H1 (cell line): ENCODE results near the gene SEPTIN5. TPM values are rescaled to one million over a fixed set of nuclear protein-coding genes. Genes with fewer than 3 reads are reported as not detected.
A peak's percentile ranks its signal among the peaks of the same experiment; 100 is the strongest.

Source experiments
- CBX5 ChIP-seq: fragments of 300-800, 300-1000 bp; sonication (generic); IDR thresholded peaks from 2 replicates; pipeline ENCODE4 v1.7.1; 2016; ENCODE audit warnings: antibody characterized with exemption, low read length, low read depth
- CREB1 ChIP-seq: IDR thresholded peaks from 2 replicates; pipeline ENCODE4 v1.6.1; 2012; ENCODE audit warnings: inconsistent platforms
- FOSL1 ChIP-seq: IDR thresholded peaks from 2 replicates; pipeline ENCODE4 v1.6.1; 2011; ENCODE audit warnings: mild to moderate bottlenecking, low read depth, low read length, moderate library complexity; ENCODE audit not compliant: insufficient read depth
- GABPA ChIP-seq: IDR thresholded peaks from 2 replicates; pipeline ENCODE4 v1.6.1; 2011; ENCODE audit warnings: mild to moderate bottlenecking, low read length, moderate library complexity, borderline replicate concordance; ENCODE audit not compliant: insufficient read depth
- GTF2F1 ChIP-seq: IDR thresholded peaks from 2 replicates; pipeline ENCODE4 v1.6.1; 2012; ENCODE audit warnings: low read depth, low read length, improper control_type of control experiment, borderline replicate concordance
- HDAC2 ChIP-seq, 2 experiments: fragments of 300-600 bp in 1 of 2; sonication (generic) in 1 of 2; IDR thresholded peaks; 2 replicates each; pipeline ENCODE4 v1.6.1; 2011 to 2012; ENCODE audit warnings: low read depth in 2 of 2, low read length in 2 of 2, mild to moderate bottlenecking in 2 of 2, moderate library complexity in 2 of 2, borderline replicate concordance in 1 of 2, inconsistent platforms in 1 of 2
- POLR2AphosphoS5 ChIP-seq: IDR thresholded peaks from 2 replicates; pipeline ENCODE4 v1.6.1; 2011; ENCODE audit warnings: low read depth, low read length
- SP1 ChIP-seq: IDR thresholded peaks from 2 replicates; pipeline ENCODE4 v1.6.1; 2011; ENCODE audit warnings: low read depth, low read length
- TAF7 ChIP-seq: optimal IDR thresholded peaks from 2 replicates; pipeline ENCODE3; 2011; ENCODE audit warnings: low read depth, mild to moderate bottlenecking, inconsistent platforms, low read length, moderate library complexity, borderline replicate concordance
- polyA plus RNA-seq, 7 experiments: library from polyadenylated mRNA; depleted of rRNA in 3 of 7; stranded (reverse) in 5 of 7; unstranded in 2 of 7; fragments of >200 nt in 5 of 7; fragments of 200-250 nt in 2 of 7; gene quantifications; 1 replicate in 5 of 7; 2 replicates in 1 of 7; 4 replicates in 1 of 7; pipeline versions ENCODE4 v1.2.1 to v1.2.3, GENCODE V29; 2011 to 2013; ENCODE audit warnings: missing spikeins in 2 of 7, mixed read lengths in 2 of 7
- total RNA-seq: library from RNA; stranded (reverse); fragmentation: NEBNext Ultra II Directional; extraction: Animal tissue kit (Norgen Biotek cat#: 25700); gene quantifications from 2 replicates; pipeline ENCODE4 v1.2.1, GENCODE V29; 2021
- TF ChIP-seq, protein P1 (sequence below): fragments of 300-600 bp; sonication (generic); IDR thresholded peaks from 2 replicates; pipeline ENCODE4 v1.7.1; 2012; ENCODE audit warnings: low read length, moderate library complexity, mild to moderate bottlenecking, inconsistent platforms; ENCODE audit not compliant: insufficient replicate concordance

The SEPTIN5 gene
- total and polyA plus RNA-seq, 2 of the 8 experiments (the other 6 are each of a cell fraction or from before 2014, with no cell fraction given) = 6.0 to 8.6 TPM

DNA sequence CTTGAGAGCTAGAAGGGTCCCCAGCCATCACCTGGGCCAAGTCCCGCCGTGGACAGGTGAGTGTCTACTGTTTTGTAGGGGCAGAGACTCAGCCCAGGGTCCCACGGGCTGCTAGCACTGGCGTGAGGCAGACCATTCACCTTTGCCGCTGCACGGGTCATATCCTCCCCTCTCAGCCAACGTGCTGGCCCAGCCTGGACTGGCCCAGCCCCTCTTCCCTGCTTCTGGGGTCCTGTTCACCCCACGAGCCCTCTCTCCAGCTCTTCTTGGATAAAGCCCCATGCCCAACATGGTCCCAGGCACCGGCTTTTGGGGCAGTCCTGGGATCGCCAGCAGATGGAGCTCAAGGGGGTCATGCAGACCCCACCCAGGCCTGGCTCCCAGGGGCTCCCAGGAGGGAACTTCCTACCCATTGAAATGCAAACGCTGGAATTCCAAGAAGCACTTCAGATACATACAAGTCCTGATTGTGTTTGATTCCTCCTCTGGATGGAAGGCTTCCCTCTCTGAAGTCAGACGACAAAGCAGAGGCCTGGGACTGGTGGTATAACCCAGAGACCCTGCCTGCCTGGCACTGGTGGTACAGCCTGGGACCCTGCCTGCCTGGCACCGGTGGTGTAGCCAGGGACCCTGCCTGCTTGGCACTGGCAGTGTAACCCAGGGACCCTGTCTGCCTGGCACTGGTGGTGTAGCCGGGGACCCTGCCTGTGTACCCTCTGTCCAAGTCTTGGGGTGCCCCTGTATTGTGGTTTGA, 8.9 kb upstream of the SEPTIN5 start (continued):
- TF ChIP-seq, protein P1, sequence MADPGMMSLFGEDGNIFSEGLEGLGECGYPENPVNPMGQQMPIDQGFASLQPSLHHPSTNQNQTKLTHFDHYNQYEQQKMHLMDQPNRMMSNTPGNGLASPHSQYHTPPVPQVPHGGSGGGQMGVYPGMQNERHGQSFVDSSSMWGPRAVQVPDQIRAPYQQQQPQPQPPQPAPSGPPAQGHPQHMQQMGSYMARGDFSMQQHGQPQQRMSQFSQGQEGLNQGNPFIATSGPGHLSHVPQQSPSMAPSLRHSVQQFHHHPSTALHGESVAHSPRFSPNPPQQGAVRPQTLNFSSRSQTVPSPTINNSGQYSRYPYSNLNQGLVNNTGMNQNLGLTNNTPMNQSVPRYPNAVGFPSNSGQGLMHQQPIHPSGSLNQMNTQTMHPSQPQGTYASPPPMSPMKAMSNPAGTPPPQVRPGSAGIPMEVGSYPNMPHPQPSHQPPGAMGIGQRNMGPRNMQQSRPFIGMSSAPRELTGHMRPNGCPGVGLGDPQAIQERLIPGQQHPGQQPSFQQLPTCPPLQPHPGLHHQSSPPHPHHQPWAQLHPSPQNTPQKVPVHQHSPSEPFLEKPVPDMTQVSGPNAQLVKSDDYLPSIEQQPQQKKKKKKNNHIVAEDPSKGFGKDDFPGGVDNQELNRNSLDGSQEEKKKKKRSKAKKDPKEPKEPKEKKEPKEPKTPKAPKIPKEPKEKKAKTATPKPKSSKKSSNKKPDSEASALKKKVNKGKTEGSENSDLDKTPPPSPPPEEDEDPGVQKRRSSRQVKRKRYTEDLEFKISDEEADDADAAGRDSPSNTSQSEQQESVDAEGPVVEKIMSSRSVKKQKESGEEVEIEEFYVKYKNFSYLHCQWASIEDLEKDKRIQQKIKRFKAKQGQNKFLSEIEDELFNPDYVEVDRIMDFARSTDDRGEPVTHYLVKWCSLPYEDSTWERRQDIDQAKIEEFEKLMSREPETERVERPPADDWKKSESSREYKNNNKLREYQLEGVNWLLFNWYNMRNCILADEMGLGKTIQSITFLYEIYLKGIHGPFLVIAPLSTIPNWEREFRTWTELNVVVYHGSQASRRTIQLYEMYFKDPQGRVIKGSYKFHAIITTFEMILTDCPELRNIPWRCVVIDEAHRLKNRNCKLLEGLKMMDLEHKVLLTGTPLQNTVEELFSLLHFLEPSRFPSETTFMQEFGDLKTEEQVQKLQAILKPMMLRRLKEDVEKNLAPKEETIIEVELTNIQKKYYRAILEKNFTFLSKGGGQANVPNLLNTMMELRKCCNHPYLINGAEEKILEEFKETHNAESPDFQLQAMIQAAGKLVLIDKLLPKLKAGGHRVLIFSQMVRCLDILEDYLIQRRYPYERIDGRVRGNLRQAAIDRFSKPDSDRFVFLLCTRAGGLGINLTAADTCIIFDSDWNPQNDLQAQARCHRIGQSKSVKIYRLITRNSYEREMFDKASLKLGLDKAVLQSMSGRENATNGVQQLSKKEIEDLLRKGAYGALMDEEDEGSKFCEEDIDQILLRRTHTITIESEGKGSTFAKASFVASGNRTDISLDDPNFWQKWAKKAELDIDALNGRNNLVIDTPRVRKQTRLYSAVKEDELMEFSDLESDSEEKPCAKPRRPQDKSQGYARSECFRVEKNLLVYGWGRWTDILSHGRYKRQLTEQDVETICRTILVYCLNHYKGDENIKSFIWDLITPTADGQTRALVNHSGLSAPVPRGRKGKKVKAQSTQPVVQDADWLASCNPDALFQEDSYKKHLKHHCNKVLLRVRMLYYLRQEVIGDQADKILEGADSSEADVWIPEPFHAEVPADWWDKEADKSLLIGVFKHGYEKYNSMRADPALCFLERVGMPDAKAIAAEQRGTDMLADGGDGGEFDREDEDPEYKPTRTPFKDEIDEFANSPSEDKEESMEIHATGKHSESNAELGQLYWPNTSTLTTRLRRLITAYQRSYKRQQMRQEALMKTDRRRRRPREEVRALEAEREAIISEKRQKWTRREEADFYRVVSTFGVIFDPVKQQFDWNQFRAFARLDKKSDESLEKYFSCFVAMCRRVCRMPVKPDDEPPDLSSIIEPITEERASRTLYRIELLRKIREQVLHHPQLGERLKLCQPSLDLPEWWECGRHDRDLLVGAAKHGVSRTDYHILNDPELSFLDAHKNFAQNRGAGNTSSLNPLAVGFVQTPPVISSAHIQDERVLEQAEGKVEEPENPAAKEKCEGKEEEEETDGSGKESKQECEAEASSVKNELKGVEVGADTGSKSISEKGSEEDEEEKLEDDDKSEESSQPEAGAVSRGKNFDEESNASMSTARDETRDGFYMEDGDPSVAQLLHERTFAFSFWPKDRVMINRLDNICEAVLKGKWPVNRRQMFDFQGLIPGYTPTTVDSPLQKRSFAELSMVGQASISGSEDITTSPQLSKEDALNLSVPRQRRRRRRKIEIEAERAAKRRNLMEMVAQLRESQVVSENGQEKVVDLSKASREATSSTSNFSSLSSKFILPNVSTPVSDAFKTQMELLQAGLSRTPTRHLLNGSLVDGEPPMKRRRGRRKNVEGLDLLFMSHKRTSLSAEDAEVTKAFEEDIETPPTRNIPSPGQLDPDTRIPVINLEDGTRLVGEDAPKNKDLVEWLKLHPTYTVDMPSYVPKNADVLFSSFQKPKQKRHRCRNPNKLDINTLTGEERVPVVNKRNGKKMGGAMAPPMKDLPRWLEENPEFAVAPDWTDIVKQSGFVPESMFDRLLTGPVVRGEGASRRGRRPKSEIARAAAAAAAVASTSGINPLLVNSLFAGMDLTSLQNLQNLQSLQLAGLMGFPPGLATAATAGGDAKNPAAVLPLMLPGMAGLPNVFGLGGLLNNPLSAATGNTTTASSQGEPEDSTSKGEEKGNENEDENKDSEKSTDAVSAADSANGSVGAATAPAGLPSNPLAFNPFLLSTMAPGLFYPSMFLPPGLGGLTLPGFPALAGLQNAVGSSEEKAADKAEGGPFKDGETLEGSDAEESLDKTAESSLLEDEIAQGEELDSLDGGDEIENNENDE = no peak
- 0 out of 2 replicates have a peak, but pooled peaks have one; percentile 9 for TF ChIP-seq CREB1
- TF ChIP-seq TAF7 = peak; percentile 52
- TF ChIP-seq GABPA = no peak
- TF ChIP-seq SP1 = peak; percentile 71
- no peak for TF ChIP-seq CBX5
- TF ChIP-seq FOSL1 = no peak
- TF ChIP-seq GTF2F1 = no peak
- TF ChIP-seq POLR2AphosphoS5 = no peak
- peak; percentile 87 to 95; a peak in 3 of 4 replicates for TF ChIP-seq HDAC2 (IDR thresholded peaks at IDR 0.05; ENCODE audit: borderline replicate concordance in 1 of 2, low read depth in 2 of 2, low read length in 2 of 2)
